ENCODE measurements around the gene BMERB1. TPM values are rescaled to one million over a fixed set of nuclear protein-coding genes. Genes with fewer than 3 reads are reported as not detected.

The BMERB1 gene
- total RNA-seq, 1 donor from 2014 or later: 45.4 TPM

- no peak overlapping the region for H3K27ac ChIP-seq
- peaks cover 0 to 12% of the 10 kb centered on the region in 2 donors for H3K4me1 ChIP-seq
- H3K27me3 ChIP-seq: no peaks in the 10 kb centered on the region
- no peak for DNase-seq (ENCODE audit: low spot score in 2 of 2)
- intact Hi-C loops (cut with DNase I): no loop called here
- H3K4me3 ChIP-seq: no peak overlapping the region
- peaks cover 0 to under 1% of the 10 kb centered on the region in 2 donors for H3K36me3 ChIP-seq
- TF ChIP-seq CTCF (IDR thresholded peaks at IDR 0.05): no peak
- H3K9me3 ChIP-seq: no peaks in the 10 kb centered on the region
These were observed 75.5 kb downstream of the BMERB1 start for GRCh38 chr16:15509593-15510535.

GRCh38 chr16:15510992-15511391, 76.6 kb downstream of the BMERB1 start:
- no peaks in the 10 kb centered on the region for H3K9me3 ChIP-seq
- no peak overlapping the region for H3K27ac ChIP-seq
- TF ChIP-seq CTCF (IDR thresholded peaks at IDR 0.05): no peak
- DNase-seq (ENCODE audit: low spot score in 2 of 2): no peak
- no peaks in the 10 kb centered on the region for H3K27me3 ChIP-seq
- H3K4me1 ChIP-seq: peaks cover 0 to 12% of the 10 kb centered on the region in 2 donors
- intact Hi-C loops (cut with DNase I): no loop called here
- no peak overlapping the region for H3K4me3 ChIP-seq
- peaks cover 5 to 9% of the 10 kb centered on the region in 2 donors for H3K36me3 ChIP-seq

GRCh38 chr16:15511759-15512487, 77.5 kb downstream of the BMERB1 start:
- no peak for DNase-seq (ENCODE audit: low spot score in 2 of 2)
- Histone ChIP-seq H3K27ac (no peak overlapping the region), H3K36me3 (peaks cover 12 to 17% of the 10 kb centered on the region in 2 donors), H3K4me1 (peaks cover 0 to 12% of the 10 kb centered on the region in 2 donors), H3K9me3 (no peaks in the 10 kb centered on the region), H3K4me3 (no peak overlapping the region), H3K27me3 (no peaks in the 10 kb centered on the region)
- intact Hi-C loops (cut with DNase I): no loop called here
- TF ChIP-seq CTCF (IDR thresholded peaks at IDR 0.05): no peak

- H3K4me1 ChIP-seq: no peaks in the 10 kb centered on the region
- H3K36me3 ChIP-seq: peaks cover 16 to 19% of the 10 kb centered on the region in 2 donors
- H3K27me3 ChIP-seq: no peaks in the 10 kb centered on the region
- intact Hi-C loops (cut with DNase I): no loop called here
- no peak overlapping the region for H3K4me3 ChIP-seq
- no peaks in the 10 kb centered on the region for H3K9me3 ChIP-seq
- no peak for TF ChIP-seq CTCF (IDR thresholded peaks at IDR 0.05)
- no peak for DNase-seq (ENCODE audit: low spot score in 2 of 2)
- no peak overlapping the region for H3K27ac ChIP-seq
These were observed 78.8 kb downstream of the BMERB1 start for GRCh38 chr16:15513156-15513555.

- no peak for TF ChIP-seq CTCF (IDR thresholded peaks at IDR 0.05)
- Histone ChIP-seq H3K27ac (no peak overlapping the region), H3K36me3 (peaks cover 19% of the 10 kb centered on the region in 2 donors), H3K4me3 (no peak overlapping the region), H3K9me3 (no peaks in the 10 kb centered on the region), H3K4me1 (no peaks in the 10 kb centered on the region), H3K27me3 (no peaks in the 10 kb centered on the region)
- intact Hi-C loops (cut with DNase I): no loop called here
- no peak for DNase-seq (ENCODE audit: low spot score in 2 of 2)
These were observed 81.6 kb downstream of the BMERB1 start for GRCh38 chr16:15515992-15516391.
